HFFc6 (cell line): ENCODE measurements around the gene ST6GAL1. TPM values are rescaled to one million over a fixed set of nuclear protein-coding genes. Genes with fewer than 3 reads are reported as not detected.
A peak's percentile ranks its signal among the peaks of the same experiment; 100 is the strongest.

ENCODE experiments used
- DNase-seq: peaks from one replicate; pipeline ENCODE4 v3.0.0-alpha.2; 2018
- H3K27ac Mint-ChIP-seq: 2 replicates; pipeline ENCODE4 v1.8.0; 2020; ENCODE audit warnings: mild to moderate bottlenecking, mixed read lengths
- H3K27me3 Mint-ChIP-seq: 2 replicates; pipeline ENCODE4 v1.8.0; 2021; ENCODE audit warnings: mild to moderate bottlenecking, moderate library complexity, mixed read lengths; ENCODE audit not compliant: insufficient read depth
- H3K36me3 Mint-ChIP-seq: 2 replicates; pipeline ENCODE4 v1.8.0; 2021; ENCODE audit warnings: low read depth, mixed read lengths
- H3K4me1 Mint-ChIP-seq: 2 replicates; pipeline ENCODE4 v1.8.0; 2020; ENCODE audit warnings: low read depth, mixed read lengths
- H3K4me3 Mint-ChIP-seq: 2 replicates; pipeline ENCODE4 v1.8.0; 2020; ENCODE audit warnings: mild to moderate bottlenecking, moderate library complexity, mixed read lengths
- H3K9me3 Mint-ChIP-seq: 2 replicates; pipeline ENCODE4 v1.8.0; 2020; ENCODE audit warnings: mild to moderate bottlenecking, mixed read lengths
- total RNA-seq, 6 experiments: library from RNA; stranded (reverse); fragmentation: NEBNext Ultra II Directional; extraction: Animal tissue kit (Norgen Biotek cat#: 25700); gene quantifications; 2 replicates in 1 of 6; 3 replicates in 5 of 6; pipeline ENCODE4 v1.2.3, GENCODE V29; 2021
- TF ChIP-seq, protein P1 (sequence below): fragments of 200-600 bp; sonication (generic); IDR thresholded peaks from 2 replicates; pipeline ENCODE4 v1.5.0; 2021; ENCODE audit warnings: antibody characterized with exemption, mild to moderate bottlenecking

ST6GAL1 gene
- total RNA-seq, 6 experiments from 2014 or later, result 0.88 to 2.6 (median 1.9) TPM

- H3K36me3 Mint-ChIP-seq, result peaks cover 4% of the 10 kb centered on the region
- no peak overlapping the region for H3K4me3 Mint-ChIP-seq
- DNase-seq, result no peak
- TF ChIP-seq, protein P1, sequence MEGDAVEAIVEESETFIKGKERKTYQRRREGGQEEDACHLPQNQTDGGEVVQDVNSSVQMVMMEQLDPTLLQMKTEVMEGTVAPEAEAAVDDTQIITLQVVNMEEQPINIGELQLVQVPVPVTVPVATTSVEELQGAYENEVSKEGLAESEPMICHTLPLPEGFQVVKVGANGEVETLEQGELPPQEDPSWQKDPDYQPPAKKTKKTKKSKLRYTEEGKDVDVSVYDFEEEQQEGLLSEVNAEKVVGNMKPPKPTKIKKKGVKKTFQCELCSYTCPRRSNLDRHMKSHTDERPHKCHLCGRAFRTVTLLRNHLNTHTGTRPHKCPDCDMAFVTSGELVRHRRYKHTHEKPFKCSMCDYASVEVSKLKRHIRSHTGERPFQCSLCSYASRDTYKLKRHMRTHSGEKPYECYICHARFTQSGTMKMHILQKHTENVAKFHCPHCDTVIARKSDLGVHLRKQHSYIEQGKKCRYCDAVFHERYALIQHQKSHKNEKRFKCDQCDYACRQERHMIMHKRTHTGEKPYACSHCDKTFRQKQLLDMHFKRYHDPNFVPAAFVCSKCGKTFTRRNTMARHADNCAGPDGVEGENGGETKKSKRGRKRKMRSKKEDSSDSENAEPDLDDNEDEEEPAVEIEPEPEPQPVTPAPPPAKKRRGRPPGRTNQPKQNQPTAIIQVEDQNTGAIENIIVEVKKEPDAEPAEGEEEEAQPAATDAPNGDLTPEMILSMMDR, result no peak
- H3K27ac Mint-ChIP-seq, result no peak overlapping the region
- H3K4me1 Mint-ChIP-seq, result peaks cover 25% of the 10 kb centered on the region
- peaks cover 14% of the 10 kb centered on the region for H3K9me3 Mint-ChIP-seq
- peaks cover 3% of the 10 kb centered on the region; the same call in 1 of the 2 replicates for H3K27me3 Mint-ChIP-seq
Measured at GRCh38 chr3:187061748-187062147, 131.4 kb downstream of the ST6GAL1 start.

DNA sequence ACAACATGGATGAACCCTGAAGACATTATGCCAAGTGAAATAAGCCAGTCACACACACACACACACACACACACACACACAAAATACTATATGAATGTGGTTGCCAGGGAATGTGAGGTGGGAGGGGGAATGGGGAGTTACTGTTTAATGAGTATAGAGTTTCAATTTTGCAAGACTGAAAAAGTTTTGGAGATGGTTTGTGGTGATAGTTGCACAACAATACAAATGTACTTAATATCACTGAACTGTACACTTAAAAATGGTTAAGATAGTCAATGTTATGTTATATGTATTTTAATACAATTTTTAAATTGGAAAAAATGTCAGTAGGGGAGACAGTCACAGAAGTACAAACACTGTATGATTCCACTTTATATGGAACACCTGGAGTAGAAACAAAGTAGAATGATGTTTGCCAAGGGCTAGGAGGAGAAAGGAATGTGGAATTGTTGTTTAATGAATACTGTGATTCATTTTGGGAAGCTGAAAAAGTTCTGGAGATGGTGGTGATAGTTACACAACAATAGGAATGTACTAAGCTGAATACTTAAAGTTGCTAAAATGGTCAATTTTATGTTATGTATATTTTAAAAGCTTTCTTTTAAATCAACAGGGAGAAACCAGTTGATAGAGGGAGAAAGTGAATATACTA is 132.3 kb downstream of the ST6GAL1 start:
- no peak overlapping the region for H3K4me3 Mint-ChIP-seq
- TF ChIP-seq, protein P1, result no peak
- no peak overlapping the region for H3K27ac Mint-ChIP-seq
- no peaks in the 10 kb centered on the region for H3K36me3 Mint-ChIP-seq
- peaks cover 7% of the 10 kb centered on the region for H3K9me3 Mint-ChIP-seq
- H3K4me1 Mint-ChIP-seq, result peaks cover 25% of the 10 kb centered on the region
- peak; percentile 48 for DNase-seq
- peaks cover 3% of the 10 kb centered on the region; the same call in 1 of the 2 replicates for H3K27me3 Mint-ChIP-seq

- Mint-ChIP-seq H3K9me3 (no peaks in the 10 kb centered on the region; the same call in 1 of the 2 replicates), H3K4me1 (peaks cover 25% of the 10 kb centered on the region), H3K27ac (no peak overlapping the region), H3K36me3 (no peaks in the 10 kb centered on the region), H3K4me3 (no peak overlapping the region), H3K27me3 (peaks cover 3% of the 10 kb centered on the region; the same call in 1 of the 2 replicates)
- TF ChIP-seq, protein P1, result no peak
- no peak for DNase-seq
Measured at GRCh38 chr3:187063286-187064121, 133.2 kb downstream of the ST6GAL1 start.

GRCh38 chr3:187064210-187065115 is 134.1 kb downstream of the ST6GAL1 start:
- Mint-ChIP-seq H3K4me1 (peaks cover 25% of the 10 kb centered on the region), H3K9me3 (peaks cover under 1% of the 10 kb centered on the region; the same call in 1 of the 2 replicates), H3K4me3 (no peak overlapping the region), H3K36me3 (0 out of 2 replicates have a peak, but pooled peaks cover 1% of the 10 kb centered on the region), H3K27me3 (no peaks in the 10 kb centered on the region), H3K27ac (no peak overlapping the region)
- TF ChIP-seq, protein P1, result no peak
- DNase-seq, result no peak
